ENCODE measurements around the gene OR6S1.

DNA sequence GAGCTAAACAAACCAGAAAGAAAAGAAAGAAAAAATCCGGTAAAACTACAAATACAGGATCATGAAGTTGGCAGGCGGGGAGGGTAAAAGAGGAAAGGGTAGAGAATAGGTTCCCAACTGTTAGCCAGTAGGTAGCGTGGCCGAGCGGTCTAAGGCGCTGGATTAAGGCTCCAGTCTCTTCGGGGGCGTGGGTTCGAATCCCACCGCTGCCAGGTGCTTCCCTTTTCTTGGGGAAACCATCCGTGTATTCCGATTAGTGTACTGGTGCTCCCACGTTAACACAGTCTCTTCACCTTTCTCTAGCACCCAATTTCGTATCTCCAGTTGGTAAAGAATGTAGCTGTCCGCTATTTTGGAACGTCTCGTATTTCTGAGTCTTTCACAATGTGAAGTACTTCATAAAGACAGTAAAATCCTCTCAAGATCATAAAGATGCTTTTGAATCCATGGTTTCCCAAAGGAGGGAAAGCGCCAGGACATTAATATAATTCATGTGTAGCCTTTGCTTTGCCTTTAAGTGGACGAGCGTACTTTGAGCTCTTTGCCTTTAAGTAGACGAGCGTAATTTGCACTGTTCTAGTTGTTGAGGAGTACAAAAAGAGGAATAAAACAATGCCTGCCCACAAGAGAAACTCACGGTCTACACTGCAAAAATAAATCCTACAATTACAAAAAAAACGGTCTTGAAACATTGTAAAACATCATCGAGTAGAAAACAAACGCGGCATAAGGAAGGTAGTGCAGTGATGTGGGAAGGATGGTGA, 31.3 kb downstream of the OR6S1 start:
- TF ChIP-seq, protein P1, sequence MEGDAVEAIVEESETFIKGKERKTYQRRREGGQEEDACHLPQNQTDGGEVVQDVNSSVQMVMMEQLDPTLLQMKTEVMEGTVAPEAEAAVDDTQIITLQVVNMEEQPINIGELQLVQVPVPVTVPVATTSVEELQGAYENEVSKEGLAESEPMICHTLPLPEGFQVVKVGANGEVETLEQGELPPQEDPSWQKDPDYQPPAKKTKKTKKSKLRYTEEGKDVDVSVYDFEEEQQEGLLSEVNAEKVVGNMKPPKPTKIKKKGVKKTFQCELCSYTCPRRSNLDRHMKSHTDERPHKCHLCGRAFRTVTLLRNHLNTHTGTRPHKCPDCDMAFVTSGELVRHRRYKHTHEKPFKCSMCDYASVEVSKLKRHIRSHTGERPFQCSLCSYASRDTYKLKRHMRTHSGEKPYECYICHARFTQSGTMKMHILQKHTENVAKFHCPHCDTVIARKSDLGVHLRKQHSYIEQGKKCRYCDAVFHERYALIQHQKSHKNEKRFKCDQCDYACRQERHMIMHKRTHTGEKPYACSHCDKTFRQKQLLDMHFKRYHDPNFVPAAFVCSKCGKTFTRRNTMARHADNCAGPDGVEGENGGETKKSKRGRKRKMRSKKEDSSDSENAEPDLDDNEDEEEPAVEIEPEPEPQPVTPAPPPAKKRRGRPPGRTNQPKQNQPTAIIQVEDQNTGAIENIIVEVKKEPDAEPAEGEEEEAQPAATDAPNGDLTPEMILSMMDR (IDR thresholded peaks at IDR 0.05) = no peak
- no peak for TF ChIP-seq POLR2A (IDR thresholded peaks at IDR 0.05)
- peak; percentile 59 for TF ChIP-seq POLR2AphosphoS5 (IDR thresholded peaks at IDR 0.05)
